IMR-90 (cell line): ENCODE data around the gene PLCL2. TPM values are rescaled to one million over a fixed set of nuclear protein-coding genes. Genes with fewer than 3 reads are reported as not detected.

ENCODE experiments used
- ATAC-seq: fragments of 200-7000 bp; cut with Tn5 transposase; 2 replicates; pipeline ENCODE4 v1.9.1; 2020; ENCODE audit warnings: low read depth, mild to moderate bottlenecking, moderate library complexity
- BruUV-seq: library from RNA; stranded (reverse); fragments of 400-500 nt; replicated peaks from 2 replicates; lab custom pipeline; 2021; lab: Mats Ljungman, UMichigan
- CTCF ChIA-PET: fragments of 300-600 bp; formaldehyde crosslinking; extraction: SDS; loops from one replicate; lab custom pipeline; 2021; ENCODE audit warnings: antibody characterized with exemption; lab: Yijun Ruan, JAX
- POLR2A ChIA-PET: fragments of 300-600 bp; sonication (Branson Sonifier 250); formaldehyde crosslinking; loops from one replicate; lab custom pipeline; 2022; ENCODE audit warnings: antibody characterized with exemption; ENCODE audit not compliant: unreplicated experiment; lab: Charles Lee
- DNase-seq: peaks from one replicate; pipeline ENCODE4 v3.0.0; 2013
- H2AFZ ChIP-seq: replicated peaks from 2 replicates; pipeline ENCODE3; 2013; ENCODE audit warnings: low read length, mild to moderate bottlenecking; ENCODE audit not compliant: poor library complexity
- H2AK5ac ChIP-seq: 2 replicates; pipeline ENCODE4 v1.6.1; 2013; ENCODE audit warnings: low read depth, low read length, inconsistent platforms
- H2AK9ac ChIP-seq: replicated peaks from 2 replicates; pipeline ENCODE3; 2013; ENCODE audit warnings: mild to moderate bottlenecking, low read depth, low read length, moderate library complexity; ENCODE audit not compliant: poor library complexity
- H2BK120ac ChIP-seq: 2 replicates; pipeline ENCODE4 v1.6.1; 2013; ENCODE audit warnings: low read depth, low read length, inconsistent platforms
- H2BK15ac ChIP-seq: 3 replicates; pipeline ENCODE4 v1.6.1; 2013; ENCODE audit warnings: low read depth, low read length, inconsistent platforms
- H2BK20ac ChIP-seq: 2 replicates; pipeline ENCODE4 v1.6.1; 2013; ENCODE audit warnings: low read depth, mild to moderate bottlenecking, inconsistent platforms, low read length, moderate library complexity
- H2BK5ac ChIP-seq: 2 replicates; pipeline ENCODE4 v1.6.1; 2013; ENCODE audit warnings: mild to moderate bottlenecking, low read depth, low read length, inconsistent platforms; ENCODE audit not compliant: poor library complexity, severe bottlenecking
- H3K14ac ChIP-seq: replicated peaks from 2 replicates; pipeline ENCODE4 v1.6.1; 2013; ENCODE audit warnings: low read depth, low read length, inconsistent platforms
- H3K18ac ChIP-seq: 2 replicates; pipeline ENCODE4 v1.6.1; 2013; ENCODE audit warnings: low read depth, low read length, control low read depth
- H3K23ac ChIP-seq: 2 replicates; pipeline ENCODE4 v1.6.1; 2013; ENCODE audit warnings: low read depth, low read length, inconsistent platforms
- H3K27ac ChIP-seq: 2 replicates; pipeline ENCODE4 v1.5.1; 2013; ENCODE audit warnings: mild to moderate bottlenecking, control low read depth, low read length; ENCODE audit not compliant: insufficient read depth
- H3K27me3 ChIP-seq: 2 replicates; pipeline ENCODE4 v1.6.1; 2013; ENCODE audit warnings: low read length; ENCODE audit not compliant: control insufficient read depth, insufficient read depth
- H3K36me3 ChIP-seq: 2 replicates; pipeline ENCODE4 v1.6.1; 2013; ENCODE audit warnings: low read length, mixed read lengths; ENCODE audit not compliant: control insufficient read depth, insufficient read depth
- H3K4ac ChIP-seq: 2 replicates; pipeline ENCODE4 v1.6.1; 2013; ENCODE audit warnings: low read depth, low read length, inconsistent platforms
- H3K4me1 ChIP-seq: 2 replicates; pipeline ENCODE4 v1.6.1; 2013; ENCODE audit warnings: low read length, mixed read lengths; ENCODE audit not compliant: control insufficient read depth, insufficient read depth
- H3K4me2 ChIP-seq: 2 replicates; pipeline ENCODE4 v1.6.1; 2013; ENCODE audit warnings: low read depth, mild to moderate bottlenecking, control low read depth, low read length, moderate library complexity
- H3K4me3 ChIP-seq: 2 replicates; pipeline ENCODE4 v1.5.1; 2013; ENCODE audit warnings: low read depth, mild to moderate bottlenecking, control low read depth, low read length, moderate library complexity; ENCODE audit not compliant: insufficient read depth
- H3K56ac ChIP-seq: 2 replicates; pipeline ENCODE4 v1.6.1; 2013; ENCODE audit warnings: low read length, inconsistent platforms; ENCODE audit not compliant: insufficient read depth; ENCODE audit errors: extremely low read depth
- H3K79me1 ChIP-seq, 2 experiments: 2 replicates each; pipeline ENCODE4 v1.6.1; 2013; ENCODE audit warnings: low read length in 2 of 2, inconsistent platforms in 1 of 2, low read depth in 1 of 2
- H3K9ac ChIP-seq: 2 replicates; pipeline ENCODE4 v1.6.1; 2013; ENCODE audit warnings: low read depth, low read length, control low read depth
- H3K9me1 ChIP-seq: 2 replicates; pipeline ENCODE4 v1.6.1; 2013; ENCODE audit warnings: low read length, inconsistent platforms; ENCODE audit not compliant: insufficient read depth
- H3K9me3 ChIP-seq: 2 replicates; pipeline ENCODE4 v1.6.1; 2013; ENCODE audit warnings: low read length; ENCODE audit not compliant: control insufficient read depth, insufficient read depth
- H4K20me1 ChIP-seq: 2 replicates; pipeline ENCODE4 v1.6.1; 2013; ENCODE audit warnings: low read length, inconsistent platforms; ENCODE audit not compliant: insufficient read depth
- H4K5ac ChIP-seq: 2 replicates; pipeline ENCODE4 v1.6.1; 2013; ENCODE audit warnings: mild to moderate bottlenecking, low read depth, low read length, control low read depth
- H4K8ac ChIP-seq, 2 experiments: 2 replicates each; pipeline ENCODE4 v1.6.1; 2013; ENCODE audit warnings: low read depth in 2 of 2, low read length in 2 of 2, control low read depth in 1 of 2, inconsistent platforms in 1 of 2
- H4K91ac ChIP-seq: 2 replicates; pipeline ENCODE4 v1.6.1; 2013; ENCODE audit warnings: low read depth, low read length, inconsistent platforms; ENCODE audit not compliant: insufficient read depth
- BHLHE40 ChIP-seq: fragments of 150-350 bp; IDR thresholded peaks from 2 replicates; pipeline ENCODE4 v1.6.1; 2016; ENCODE audit warnings: mild to moderate bottlenecking, low read depth, low read length
- CEBPB ChIP-seq: IDR thresholded peaks from 2 replicates; pipeline ENCODE4 v1.6.1; 2012; ENCODE audit warnings: low read depth, low read length, improper control_type of control experiment
- CHD1 ChIP-seq: IDR thresholded peaks from 2 replicates; pipeline ENCODE4 v1.6.1; 2012; ENCODE audit warnings: low read depth, low read length, improper control_type of control experiment
- CTCF ChIP-seq: conservative IDR thresholded peaks from 2 replicates; pipeline ENCODE4 v1.5.1; 2012; ENCODE audit warnings: mild to moderate bottlenecking, low read depth, low read length, improper control_type of control experiment
- MAFK ChIP-seq: IDR thresholded peaks from 2 replicates; pipeline ENCODE4 v1.6.1; 2012; ENCODE audit warnings: low read depth, low read length, improper control_type of control experiment
- MAZ ChIP-seq: IDR thresholded peaks from 2 replicates; pipeline ENCODE4 v1.6.1; 2012; ENCODE audit warnings: low read depth, mild to moderate bottlenecking, low read length, improper control_type of control experiment, moderate library complexity, borderline replicate concordance
- MXI1 ChIP-seq: IDR thresholded peaks from 2 replicates; pipeline ENCODE4 v1.6.1; 2012; ENCODE audit warnings: low read depth, mild to moderate bottlenecking, low read length, moderate library complexity, borderline replicate concordance
- NFE2L2 ChIP-seq: fragments of 150-350 bp; IDR thresholded peaks from 2 replicates; pipeline ENCODE4 v1.6.1; 2016; ENCODE audit warnings: low read depth, mild to moderate bottlenecking, low read length
- POLR2A ChIP-seq: IDR thresholded peaks from 2 replicates; pipeline ENCODE4 v1.6.1; 2012; ENCODE audit warnings: mild to moderate bottlenecking, low read depth, low read length
- RAD21 ChIP-seq: IDR thresholded peaks from 2 replicates; pipeline ENCODE4 v1.6.1; 2012; ENCODE audit warnings: low read length, improper control_type of control experiment
- RCOR1 ChIP-seq: IDR thresholded peaks from 2 replicates; pipeline ENCODE4 v1.6.1; 2012; ENCODE audit warnings: mild to moderate bottlenecking, low read length, improper control_type of control experiment; ENCODE audit not compliant: insufficient replicate concordance
- RFX5 ChIP-seq: IDR thresholded peaks from 2 replicates; pipeline ENCODE4 v1.8.0; 2012; ENCODE audit warnings: low read depth, mild to moderate bottlenecking, low read length, moderate library complexity
- SMC3 ChIP-seq: fragments of 150-350 bp; IDR thresholded peaks from 2 replicates; pipeline ENCODE4 v1.6.1; 2016; ENCODE audit warnings: low read depth, mild to moderate bottlenecking, antibody characterized with exemption, low read length, moderate library complexity
- USF2 ChIP-seq: fragments of 150-350 bp; IDR thresholded peaks from 2 replicates; pipeline ENCODE4 v1.6.1; 2017; ENCODE audit warnings: mild to moderate bottlenecking, antibody characterized with exemption, low read length, low read depth
- WGBS, 2 experiments: methylation state at CpG; one replicate each; pipeline versions ENCODE4 v1.1.5 to v1.1.7; 2013; ENCODE audit warnings: missing lambda C conversion rate in 2 of 2; ENCODE audit not compliant: insufficient read length in 1 of 2; ENCODE audit errors: extremely low coverage in 2 of 2; 5-methylcytosine and 5-hydroxymethylcytosine counted together
- dilution Hi-C: fragments of 300-500 bp; cut with HindIII; formaldehyde crosslinking; loops from one replicate; pipeline ENCODE4 v1.14.3; 2018; ENCODE audit warnings: low sequenced_read_pairs; ENCODE audit not compliant: unreplicated experiment
- in situ Hi-C: fragments of 300-500 bp; cut with MboI; formaldehyde crosslinking; loops from 3 replicates; pipeline ENCODE4 v1.14.3; 2019; ENCODE audit warnings: low sequenced_read_pairs, inconsistent platforms, mixed read lengths
- intact Hi-C: fragments of 100-400 bp; cut with micrococcal nuclease; formaldehyde crosslinking; loops from 2 replicates; pipeline ENCODE4 v1.10.0; 2022
- polyA plus RNA-seq, 3 experiments: library from polyadenylated mRNA; depleted of rRNA; stranded (reverse); fragments of >200 nt; gene quantifications; 2 replicates each; pipeline ENCODE4 v1.2.3, GENCODE V29; 2012; ENCODE audit warnings: low replicate concordance in 1 of 3
- total RNA-seq: library from RNA; depleted of rRNA; stranded (reverse); fragments of >200 nt; gene quantifications from 2 replicates; pipeline ENCODE4 v1.2.3, GENCODE V29; 2012
- TF ChIP-seq, protein P1 (sequence below): fragments of 150-350 bp; IDR thresholded peaks from 2 replicates; pipeline ENCODE4 v1.6.1; 2016; ENCODE audit warnings: low read depth, mild to moderate bottlenecking, low read length, moderate library complexity, borderline replicate concordance

PLCL2 gene
- total and polyA plus RNA-seq, 2 of the 4 experiments (the other 2 are of a cell fraction): 0.92 to 3.8 TPM

DNA sequence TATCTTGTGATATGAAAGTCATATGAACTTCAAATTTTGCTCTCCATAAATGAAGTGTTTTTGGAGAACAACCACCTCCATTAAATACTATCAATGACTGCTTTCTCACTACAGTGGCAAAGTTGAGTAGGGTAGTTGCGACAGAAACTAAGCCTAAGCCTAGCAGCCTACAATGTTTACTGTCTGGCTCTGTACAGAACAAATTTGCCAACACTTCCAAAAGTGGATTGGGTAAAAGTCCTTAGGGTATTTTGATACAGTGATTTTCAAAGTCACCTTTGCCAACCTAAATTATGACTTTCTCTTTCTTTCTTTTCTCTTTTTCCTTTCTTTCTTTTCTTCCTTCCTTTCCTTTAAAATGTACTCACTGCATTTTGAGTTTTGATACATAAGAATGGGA is 142.6 kb downstream of the PLCL2 start:
- H3K23ac ChIP-seq: no peak overlapping the region
- H3K14ac ChIP-seq: no peak overlapping the region
- H3K27ac ChIP-seq: no peak overlapping the region
- dilution Hi-C loops (no loop called here), intact Hi-C loops (no loop called here), in situ Hi-C loops (loop anchor here (25.0 kb wide), 1 partner anchor 740 kb away; no protein-coding TSS in a partner anchor)
- POLR2A ChIA-PET: no interaction called here
- no peak overlapping the region for H2AFZ ChIP-seq
- no peaks in the 10 kb centered on the region for H3K79me1 ChIP-seq
- BruUV-seq: no TSS peak
- H3K4me3 ChIP-seq: no peak overlapping the region
- no peak overlapping the region for H2BK120ac ChIP-seq
- no peak overlapping the region for H2AK5ac ChIP-seq
- H2BK5ac ChIP-seq: no peak overlapping the region
- H4K5ac ChIP-seq: no peak overlapping the region
- H2BK15ac ChIP-seq: no peak overlapping the region
- H3K36me3 ChIP-seq: no peaks in the 10 kb centered on the region
- WGBS, 2 experiments: no CpG with 5 or more reads among the region's 1 CpG
- no peak overlapping the region for H3K18ac ChIP-seq
- no peaks in the 10 kb centered on the region for H3K27me3 ChIP-seq
- no peak overlapping the region for H2BK20ac ChIP-seq
- H4K20me1 ChIP-seq: no peaks in the 10 kb centered on the region
- CTCF ChIA-PET: interaction anchor here (0.6 kb wide), 2 partner anchors 25 to 248 kb away, joined by 3 read pairs; no protein-coding TSS in a partner anchor
- ATAC-seq: no peak
- no peak overlapping the region for H3K56ac ChIP-seq
- H4K8ac ChIP-seq: no peak overlapping the region
- no peak overlapping the region for H3K4me2 ChIP-seq
- no peak overlapping the region for H3K9ac ChIP-seq
- no peak for DNase-seq
- no peaks in the 10 kb centered on the region for H3K9me1 ChIP-seq
- no peak overlapping the region for H3K4ac ChIP-seq
- TF ChIP-seq RCOR1: no peak
- TF ChIP-seq, protein P1, sequence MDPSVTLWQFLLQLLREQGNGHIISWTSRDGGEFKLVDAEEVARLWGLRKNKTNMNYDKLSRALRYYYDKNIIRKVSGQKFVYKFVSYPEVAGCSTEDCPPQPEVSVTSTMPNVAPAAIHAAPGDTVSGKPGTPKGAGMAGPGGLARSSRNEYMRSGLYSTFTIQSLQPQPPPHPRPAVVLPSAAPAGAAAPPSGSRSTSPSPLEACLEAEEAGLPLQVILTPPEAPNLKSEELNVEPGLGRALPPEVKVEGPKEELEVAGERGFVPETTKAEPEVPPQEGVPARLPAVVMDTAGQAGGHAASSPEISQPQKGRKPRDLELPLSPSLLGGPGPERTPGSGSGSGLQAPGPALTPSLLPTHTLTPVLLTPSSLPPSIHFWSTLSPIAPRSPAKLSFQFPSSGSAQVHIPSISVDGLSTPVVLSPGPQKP: no peak
- no peak for TF ChIP-seq NFE2L2
- TF ChIP-seq USF2: no peak
- no peak for TF ChIP-seq POLR2A
- no peak for TF ChIP-seq MXI1
- TF ChIP-seq MAFK: no peak
- no peak for TF ChIP-seq RFX5
- TF ChIP-seq CHD1: no peak
- no peak for TF ChIP-seq BHLHE40
- no peak for TF ChIP-seq RAD21
- no peak for TF ChIP-seq CEBPB
- no peak for TF ChIP-seq SMC3
- no peak for TF ChIP-seq MAZ
- no peak for TF ChIP-seq CTCF
- no peak overlapping the region for H2AK9ac ChIP-seq
- H3K9me3 ChIP-seq: no peaks in the 10 kb centered on the region
- no peak overlapping the region for H4K91ac ChIP-seq
- no peaks in the 10 kb centered on the region for H3K4me1 ChIP-seq
